Measurements from ENCODE around the gene SNRK. TPM values are rescaled to one million over a fixed set of nuclear protein-coding genes. Genes with fewer than 3 reads are reported as not detected.

The SNRK gene
- total RNA-seq, 1 experiment from 2014 or later = 11.8 TPM

DNA sequence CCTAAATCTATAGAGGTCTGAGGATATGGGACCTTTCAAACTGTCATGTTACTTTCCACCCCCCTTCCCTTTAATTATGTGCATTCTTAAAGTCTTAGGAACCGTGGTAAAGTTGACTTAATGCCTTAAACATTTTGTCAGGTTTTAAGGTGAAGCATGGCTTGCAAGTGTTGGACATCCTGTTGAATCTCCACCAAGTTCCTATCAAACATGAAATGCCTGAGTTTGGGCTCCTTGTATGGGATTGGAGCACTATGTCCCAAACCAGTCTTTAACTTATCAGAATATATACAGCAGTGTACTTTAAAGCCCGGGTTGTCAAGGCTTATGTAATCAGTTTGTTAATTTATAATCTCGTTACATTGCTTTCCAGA is 1.1 kb downstream of the SNRK start (continued):
- TF ChIP-seq, protein P1, sequence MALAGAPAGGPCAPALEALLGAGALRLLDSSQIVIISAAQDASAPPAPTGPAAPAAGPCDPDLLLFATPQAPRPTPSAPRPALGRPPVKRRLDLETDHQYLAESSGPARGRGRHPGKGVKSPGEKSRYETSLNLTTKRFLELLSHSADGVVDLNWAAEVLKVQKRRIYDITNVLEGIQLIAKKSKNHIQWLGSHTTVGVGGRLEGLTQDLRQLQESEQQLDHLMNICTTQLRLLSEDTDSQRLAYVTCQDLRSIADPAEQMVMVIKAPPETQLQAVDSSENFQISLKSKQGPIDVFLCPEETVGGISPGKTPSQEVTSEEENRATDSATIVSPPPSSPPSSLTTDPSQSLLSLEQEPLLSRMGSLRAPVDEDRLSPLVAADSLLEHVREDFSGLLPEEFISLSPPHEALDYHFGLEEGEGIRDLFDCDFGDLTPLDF (CRISPR knock-in tag; IDR thresholded peaks at IDR 0.05) = no peak
- TF ChIP-seq TEAD1 (CRISPR knock-in tag; IDR thresholded peaks at IDR 0.05) (no peak), HMGA2 (CRISPR knock-in tag; IDR thresholded peaks at IDR 0.05) (no peak), ZNF263 (CRISPR knock-in tag; IDR thresholded peaks at IDR 0.05; ENCODE audit: low read depth) (no peak), ZNF671 (CRISPR knock-in tag; IDR thresholded peaks at IDR 0.05) (no peak), ZNF416 (CRISPR knock-in tag; IDR thresholded peaks at IDR 0.05) (no peak), SP1 (CRISPR knock-in tag; conservative IDR thresholded peaks at IDR 0.05) (no peak), NFE2L1 (CRISPR knock-in tag; IDR thresholded peaks at IDR 0.05) (no peak), TP53 (CRISPR knock-in tag; IDR thresholded peaks at IDR 0.05) (no peak), MYBL2 (CRISPR knock-in tag; IDR thresholded peaks at IDR 0.05) (no peak), NFYB (CRISPR knock-in tag; conservative IDR thresholded peaks at IDR 0.05; ENCODE audit: low read depth) (no peak)
- TF ChIP-seq, protein P2, sequence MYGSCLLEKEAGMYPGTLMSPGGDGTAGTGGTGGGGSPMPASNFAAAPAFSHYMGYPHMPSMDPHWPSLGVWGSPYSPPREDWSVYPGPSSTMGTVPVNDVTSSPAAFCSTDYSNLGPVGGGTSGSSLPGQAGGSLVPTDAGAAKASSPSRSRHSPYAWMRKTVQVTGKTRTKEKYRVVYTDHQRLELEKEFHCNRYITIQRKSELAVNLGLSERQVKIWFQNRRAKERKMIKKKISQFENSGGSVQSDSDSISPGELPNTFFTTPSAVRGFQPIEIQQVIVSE (CRISPR knock-in tag; IDR thresholded peaks at IDR 0.05; ENCODE audit: borderline replicate concordance) = no peak
- TF ChIP-seq, protein P3, sequence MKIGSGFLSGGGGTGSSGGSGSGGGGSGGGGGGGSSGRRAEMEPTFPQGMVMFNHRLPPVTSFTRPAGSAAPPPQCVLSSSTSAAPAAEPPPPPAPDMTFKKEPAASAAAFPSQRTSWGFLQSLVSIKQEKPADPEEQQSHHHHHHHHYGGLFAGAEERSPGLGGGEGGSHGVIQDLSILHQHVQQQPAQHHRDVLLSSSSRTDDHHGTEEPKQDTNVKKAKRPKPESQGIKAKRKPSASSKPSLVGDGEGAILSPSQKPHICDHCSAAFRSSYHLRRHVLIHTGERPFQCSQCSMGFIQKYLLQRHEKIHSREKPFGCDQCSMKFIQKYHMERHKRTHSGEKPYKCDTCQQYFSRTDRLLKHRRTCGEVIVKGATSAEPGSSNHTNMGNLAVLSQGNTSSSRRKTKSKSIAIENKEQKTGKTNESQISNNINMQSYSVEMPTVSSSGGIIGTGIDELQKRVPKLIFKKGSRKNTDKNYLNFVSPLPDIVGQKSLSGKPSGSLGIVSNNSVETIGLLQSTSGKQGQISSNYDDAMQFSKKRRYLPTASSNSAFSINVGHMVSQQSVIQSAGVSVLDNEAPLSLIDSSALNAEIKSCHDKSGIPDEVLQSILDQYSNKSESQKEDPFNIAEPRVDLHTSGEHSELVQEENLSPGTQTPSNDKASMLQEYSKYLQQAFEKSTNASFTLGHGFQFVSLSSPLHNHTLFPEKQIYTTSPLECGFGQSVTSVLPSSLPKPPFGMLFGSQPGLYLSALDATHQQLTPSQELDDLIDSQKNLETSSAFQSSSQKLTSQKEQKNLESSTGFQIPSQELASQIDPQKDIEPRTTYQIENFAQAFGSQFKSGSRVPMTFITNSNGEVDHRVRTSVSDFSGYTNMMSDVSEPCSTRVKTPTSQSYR (CRISPR knock-in tag; IDR thresholded peaks at IDR 0.05) = no peak
- TF ChIP-seq, protein P4, sequence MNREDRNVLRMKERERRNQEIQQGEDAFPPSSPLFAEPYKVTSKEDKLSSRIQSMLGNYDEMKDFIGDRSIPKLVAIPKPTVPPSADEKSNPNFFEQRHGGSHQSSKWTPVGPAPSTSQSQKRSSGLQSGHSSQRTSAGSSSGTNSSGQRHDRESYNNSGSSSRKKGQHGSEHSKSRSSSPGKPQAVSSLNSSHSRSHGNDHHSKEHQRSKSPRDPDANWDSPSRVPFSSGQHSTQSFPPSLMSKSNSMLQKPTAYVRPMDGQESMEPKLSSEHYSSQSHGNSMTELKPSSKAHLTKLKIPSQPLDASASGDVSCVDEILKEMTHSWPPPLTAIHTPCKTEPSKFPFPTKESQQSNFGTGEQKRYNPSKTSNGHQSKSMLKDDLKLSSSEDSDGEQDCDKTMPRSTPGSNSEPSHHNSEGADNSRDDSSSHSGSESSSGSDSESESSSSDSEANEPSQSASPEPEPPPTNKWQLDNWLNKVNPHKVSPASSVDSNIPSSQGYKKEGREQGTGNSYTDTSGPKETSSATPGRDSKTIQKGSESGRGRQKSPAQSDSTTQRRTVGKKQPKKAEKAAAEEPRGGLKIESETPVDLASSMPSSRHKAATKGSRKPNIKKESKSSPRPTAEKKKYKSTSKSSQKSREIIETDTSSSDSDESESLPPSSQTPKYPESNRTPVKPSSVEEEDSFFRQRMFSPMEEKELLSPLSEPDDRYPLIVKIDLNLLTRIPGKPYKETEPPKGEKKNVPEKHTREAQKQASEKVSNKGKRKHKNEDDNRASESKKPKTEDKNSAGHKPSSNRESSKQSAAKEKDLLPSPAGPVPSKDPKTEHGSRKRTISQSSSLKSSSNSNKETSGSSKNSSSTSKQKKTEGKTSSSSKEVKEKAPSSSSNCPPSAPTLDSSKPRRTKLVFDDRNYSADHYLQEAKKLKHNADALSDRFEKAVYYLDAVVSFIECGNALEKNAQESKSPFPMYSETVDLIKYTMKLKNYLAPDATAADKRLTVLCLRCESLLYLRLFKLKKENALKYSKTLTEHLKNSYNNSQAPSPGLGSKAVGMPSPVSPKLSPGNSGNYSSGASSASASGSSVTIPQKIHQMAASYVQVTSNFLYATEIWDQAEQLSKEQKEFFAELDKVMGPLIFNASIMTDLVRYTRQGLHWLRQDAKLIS (CRISPR knock-in tag; IDR thresholded peaks at IDR 0.05; ENCODE audit: borderline replicate concordance) = no peak
- TF ChIP-seq, protein P5, sequence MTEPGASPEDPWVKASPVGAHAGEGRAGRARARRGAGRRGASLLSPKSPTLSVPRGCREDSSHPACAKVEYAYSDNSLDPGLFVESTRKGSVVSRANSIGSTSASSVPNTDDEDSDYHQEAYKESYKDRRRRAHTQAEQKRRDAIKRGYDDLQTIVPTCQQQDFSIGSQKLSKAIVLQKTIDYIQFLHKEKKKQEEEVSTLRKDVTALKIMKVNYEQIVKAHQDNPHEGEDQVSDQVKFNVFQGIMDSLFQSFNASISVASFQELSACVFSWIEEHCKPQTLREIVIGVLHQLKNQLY (CRISPR knock-in tag; IDR thresholded peaks at IDR 0.05) = no peak
- TF ChIP-seq, protein P6, sequence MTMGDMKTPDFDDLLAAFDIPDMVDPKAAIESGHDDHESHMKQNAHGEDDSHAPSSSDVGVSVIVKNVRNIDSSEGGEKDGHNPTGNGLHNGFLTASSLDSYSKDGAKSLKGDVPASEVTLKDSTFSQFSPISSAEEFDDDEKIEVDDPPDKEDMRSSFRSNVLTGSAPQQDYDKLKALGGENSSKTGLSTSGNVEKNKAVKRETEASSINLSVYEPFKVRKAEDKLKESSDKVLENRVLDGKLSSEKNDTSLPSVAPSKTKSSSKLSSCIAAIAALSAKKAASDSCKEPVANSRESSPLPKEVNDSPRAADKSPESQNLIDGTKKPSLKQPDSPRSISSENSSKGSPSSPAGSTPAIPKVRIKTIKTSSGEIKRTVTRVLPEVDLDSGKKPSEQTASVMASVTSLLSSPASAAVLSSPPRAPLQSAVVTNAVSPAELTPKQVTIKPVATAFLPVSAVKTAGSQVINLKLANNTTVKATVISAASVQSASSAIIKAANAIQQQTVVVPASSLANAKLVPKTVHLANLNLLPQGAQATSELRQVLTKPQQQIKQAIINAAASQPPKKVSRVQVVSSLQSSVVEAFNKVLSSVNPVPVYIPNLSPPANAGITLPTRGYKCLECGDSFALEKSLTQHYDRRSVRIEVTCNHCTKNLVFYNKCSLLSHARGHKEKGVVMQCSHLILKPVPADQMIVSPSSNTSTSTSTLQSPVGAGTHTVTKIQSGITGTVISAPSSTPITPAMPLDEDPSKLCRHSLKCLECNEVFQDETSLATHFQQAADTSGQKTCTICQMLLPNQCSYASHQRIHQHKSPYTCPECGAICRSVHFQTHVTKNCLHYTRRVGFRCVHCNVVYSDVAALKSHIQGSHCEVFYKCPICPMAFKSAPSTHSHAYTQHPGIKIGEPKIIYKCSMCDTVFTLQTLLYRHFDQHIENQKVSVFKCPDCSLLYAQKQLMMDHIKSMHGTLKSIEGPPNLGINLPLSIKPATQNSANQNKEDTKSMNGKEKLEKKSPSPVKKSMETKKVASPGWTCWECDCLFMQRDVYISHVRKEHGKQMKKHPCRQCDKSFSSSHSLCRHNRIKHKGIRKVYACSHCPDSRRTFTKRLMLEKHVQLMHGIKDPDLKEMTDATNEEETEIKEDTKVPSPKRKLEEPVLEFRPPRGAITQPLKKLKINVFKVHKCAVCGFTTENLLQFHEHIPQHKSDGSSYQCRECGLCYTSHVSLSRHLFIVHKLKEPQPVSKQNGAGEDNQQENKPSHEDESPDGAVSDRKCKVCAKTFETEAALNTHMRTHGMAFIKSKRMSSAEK (CRISPR knock-in tag; IDR thresholded peaks at IDR 0.05; ENCODE audit: borderline replicate concordance) = no peak

All from WTC11 (cell line).